H1 (cell line): ENCODE measurements around the gene MFGE8. TPM values are rescaled to one million over a fixed set of nuclear protein-coding genes. Genes with fewer than 3 reads are reported as not detected.

Experiments
- ASH2L ChIP-seq: fragments of 200-600, 300-600 bp; sonication (generic); IDR thresholded peaks from one replicate; pipeline ENCODE4 v1.7.1; 2017; ENCODE audit warnings: low read length
- CEBPB ChIP-seq: IDR thresholded peaks from 2 replicates; pipeline ENCODE4 v1.6.1; 2012; ENCODE audit warnings: low read depth, low read length
- CHD1 ChIP-seq: IDR thresholded peaks from 2 replicates; pipeline ENCODE4 v1.6.1; 2012; ENCODE audit warnings: low read depth, low read length, improper control_type of control experiment
- E2F6 ChIP-seq: IDR thresholded peaks from 2 replicates; pipeline ENCODE4 v1.6.1; 2012; ENCODE audit warnings: inconsistent platforms
- HDAC6 ChIP-seq: IDR thresholded peaks from one replicate; pipeline ENCODE4 v1.7.1; 2012; ENCODE audit warnings: low read depth, mild to moderate bottlenecking, inconsistent platforms, low read length, moderate library complexity
- JUND ChIP-seq: IDR thresholded peaks from 2 replicates; pipeline ENCODE4 v1.6.1; 2011; ENCODE audit warnings: mild to moderate bottlenecking, improper control_type of control experiment, low read length
- SIRT6 ChIP-seq: IDR thresholded peaks from one replicate; pipeline ENCODE4 v1.7.1; 2012; ENCODE audit warnings: low read length, inconsistent platforms
- TCF12 ChIP-seq: IDR thresholded peaks from 2 replicates; pipeline ENCODE4 v1.6.1; 2011; ENCODE audit warnings: low read depth, mild to moderate bottlenecking, low read length
- ZNF274 ChIP-seq: IDR thresholded peaks from 2 replicates; pipeline ENCODE4 v1.7.0; 2012; ENCODE audit warnings: low read length, borderline replicate concordance; ENCODE audit errors: extremely low read depth
- polyA plus RNA-seq, 7 experiments: library from polyadenylated mRNA; depleted of rRNA in 3 of 7; stranded (reverse) in 5 of 7; unstranded in 2 of 7; fragments of >200 nt in 5 of 7; fragments of 200-250 nt in 2 of 7; gene quantifications; 1 replicate in 5 of 7; 2 replicates in 1 of 7; 4 replicates in 1 of 7; pipeline versions ENCODE4 v1.2.1 to v1.2.3, GENCODE V29; 2011 to 2013; ENCODE audit warnings: missing spikeins in 2 of 7, mixed read lengths in 2 of 7
- total RNA-seq: library from RNA; stranded (reverse); fragmentation: NEBNext Ultra II Directional; extraction: Animal tissue kit (Norgen Biotek cat#: 25700); gene quantifications from 2 replicates; pipeline ENCODE4 v1.2.1, GENCODE V29; 2021
- TF ChIP-seq, protein P1 (sequence below), 3 experiments: IDR thresholded peaks; 1 replicate in 2 of 3; 2 replicates in 1 of 3; pipeline versions ENCODE4 v1.5.1 to v1.6.1; 2011; ENCODE audit warnings: low read length in 3 of 3, mild to moderate bottlenecking in 3 of 3, inconsistent platforms in 2 of 3, low read depth in 1 of 3, moderate library complexity in 1 of 3; ENCODE audit not compliant: insufficient read depth in 1 of 3; ENCODE audit errors: control extremely low read depth in 1 of 3

MFGE8 gene
- total and polyA plus RNA-seq, 2 of the 8 experiments (the other 6 are each of a cell fraction or from before 2014, with no cell fraction given) = 1,237 to 2,117 TPM

- TF ChIP-seq ASH2L = peak; percentile 21
- no peak for TF ChIP-seq HDAC6
- peak; percentile 35; the same call in 1 of the 2 replicates for TF ChIP-seq JUND
- TF ChIP-seq ZNF274 = no peak
- no peak for TF ChIP-seq CHD1
- peak; percentile 86; the same call in 1 of the 2 replicates for TF ChIP-seq TCF12
- peak; percentile 55 for TF ChIP-seq E2F6
- no peak for TF ChIP-seq CEBPB
- no peak for TF ChIP-seq SIRT6
- TF ChIP-seq, protein P1, sequence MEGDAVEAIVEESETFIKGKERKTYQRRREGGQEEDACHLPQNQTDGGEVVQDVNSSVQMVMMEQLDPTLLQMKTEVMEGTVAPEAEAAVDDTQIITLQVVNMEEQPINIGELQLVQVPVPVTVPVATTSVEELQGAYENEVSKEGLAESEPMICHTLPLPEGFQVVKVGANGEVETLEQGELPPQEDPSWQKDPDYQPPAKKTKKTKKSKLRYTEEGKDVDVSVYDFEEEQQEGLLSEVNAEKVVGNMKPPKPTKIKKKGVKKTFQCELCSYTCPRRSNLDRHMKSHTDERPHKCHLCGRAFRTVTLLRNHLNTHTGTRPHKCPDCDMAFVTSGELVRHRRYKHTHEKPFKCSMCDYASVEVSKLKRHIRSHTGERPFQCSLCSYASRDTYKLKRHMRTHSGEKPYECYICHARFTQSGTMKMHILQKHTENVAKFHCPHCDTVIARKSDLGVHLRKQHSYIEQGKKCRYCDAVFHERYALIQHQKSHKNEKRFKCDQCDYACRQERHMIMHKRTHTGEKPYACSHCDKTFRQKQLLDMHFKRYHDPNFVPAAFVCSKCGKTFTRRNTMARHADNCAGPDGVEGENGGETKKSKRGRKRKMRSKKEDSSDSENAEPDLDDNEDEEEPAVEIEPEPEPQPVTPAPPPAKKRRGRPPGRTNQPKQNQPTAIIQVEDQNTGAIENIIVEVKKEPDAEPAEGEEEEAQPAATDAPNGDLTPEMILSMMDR (IDR thresholded peaks at IDR 0.05; ENCODE audit: control extremely low read depth in 1 of 3, insufficient read depth in 1 of 3, low read depth in 1 of 3, low read length in 3 of 3) = peak; percentile 90 to 99 (median 98)
These were observed 18.8 kb downstream of the MFGE8 start (continued) for GRCh38 chr15:88894348-88894818.
